ENCODE data around the gene CALML5.

CALML5 gene

DNA sequence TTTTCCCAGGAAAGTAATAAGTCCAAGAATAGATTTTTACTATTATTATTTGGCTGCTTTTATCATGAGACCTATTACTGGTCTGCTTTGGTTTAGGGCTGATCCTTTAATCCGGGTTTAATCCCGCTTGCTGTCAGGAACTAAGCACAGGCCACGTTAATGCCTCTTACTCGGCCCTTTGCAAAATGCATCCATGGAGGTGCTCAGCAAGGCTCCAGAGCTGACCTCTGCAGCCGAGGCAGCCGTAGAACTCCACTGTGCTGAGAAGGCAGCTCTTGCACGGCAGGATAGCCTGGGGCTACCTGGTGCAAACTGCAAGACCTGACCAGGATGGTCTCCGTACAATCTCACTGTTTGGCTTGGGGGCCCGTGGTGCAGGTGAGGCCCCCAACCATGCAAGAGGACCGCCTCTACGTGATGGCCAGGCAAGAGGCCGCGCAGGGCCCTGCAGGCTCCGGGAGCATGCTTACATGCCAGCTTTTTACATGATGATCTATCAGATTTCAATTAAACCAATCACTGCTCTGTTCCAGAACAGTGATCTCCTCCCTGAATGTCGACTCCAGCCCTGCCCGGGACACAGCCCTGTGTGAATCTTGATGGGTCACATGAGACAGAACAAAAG, 15.0 kb upstream of the CALML5 start:
- DNase-seq = no peak

DNA sequence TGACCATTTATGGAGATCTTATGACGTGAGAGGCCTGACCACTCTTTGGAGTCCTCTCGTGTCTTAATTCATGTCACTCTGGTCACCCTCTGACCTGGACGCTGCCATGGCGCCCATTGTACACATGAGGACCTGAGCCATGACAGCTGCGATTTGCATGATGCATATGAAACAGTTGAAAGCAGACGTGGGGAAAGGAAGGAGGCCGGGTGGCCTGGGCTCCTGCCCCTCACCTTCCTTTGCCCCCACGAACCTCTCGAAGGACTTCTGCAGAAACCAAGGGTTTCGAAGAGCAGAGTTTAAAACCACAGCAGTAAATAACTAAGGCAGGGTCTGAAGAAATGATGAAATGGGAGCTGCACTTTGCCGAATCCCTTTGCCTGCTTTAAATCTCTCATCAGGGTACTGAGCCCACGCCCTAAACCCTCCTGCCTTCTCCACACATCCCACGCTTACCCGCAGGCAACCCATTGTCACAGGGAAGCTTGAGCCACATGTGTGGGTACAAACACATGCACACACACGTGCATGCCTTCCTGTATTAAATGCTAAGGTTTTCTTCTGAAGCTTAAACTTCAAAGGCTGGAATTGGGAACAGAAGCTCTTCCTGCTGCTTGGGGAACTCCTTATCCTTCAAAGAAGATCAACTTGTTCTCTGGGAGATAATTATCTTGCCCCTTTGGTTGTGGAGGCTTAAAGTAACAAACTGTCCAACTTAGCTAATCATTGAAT, 13.7 kb upstream of the CALML5 start:
- no peak for DNase-seq

DNA sequence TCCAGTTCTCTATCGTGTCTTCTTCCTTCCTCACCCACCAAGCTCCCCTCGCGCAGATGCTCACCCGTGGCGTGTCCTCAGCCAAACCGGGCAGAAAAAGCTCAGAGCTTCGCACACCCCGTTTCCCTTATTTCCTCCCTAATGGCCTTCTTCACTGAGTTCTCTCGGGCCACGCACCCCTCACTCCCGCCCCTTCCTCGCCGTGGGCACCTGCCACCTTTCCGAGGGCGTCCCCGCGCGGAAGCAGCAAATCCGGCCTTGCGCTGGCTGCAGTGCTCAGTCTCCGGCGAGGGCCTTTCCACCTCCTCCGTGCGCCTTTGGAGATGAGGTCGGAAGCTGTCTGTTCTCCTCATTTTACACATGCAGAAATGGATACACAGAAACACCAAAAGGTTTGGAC, 13.0 kb upstream of the CALML5 start:
- DNase-seq = no peak

DNA sequence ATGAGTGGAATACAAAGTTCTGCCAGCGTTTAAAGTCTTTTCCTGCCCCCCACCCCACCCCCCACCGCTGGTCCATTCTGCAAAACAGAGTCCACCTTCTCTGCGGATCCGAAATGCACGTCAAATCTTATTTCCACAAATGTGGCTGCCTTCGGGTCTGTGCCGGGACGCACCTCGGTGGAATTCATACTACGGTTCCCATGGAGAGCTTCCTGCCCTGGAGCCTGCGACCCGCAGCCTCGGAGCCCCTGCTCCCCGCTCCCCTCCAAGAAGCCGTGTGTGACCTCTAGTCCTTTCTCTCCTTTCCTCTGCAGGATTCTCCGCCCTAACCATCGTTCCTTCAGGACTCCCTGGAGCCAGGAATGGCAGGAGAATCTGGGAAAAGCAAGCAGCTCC, 12.5 kb upstream of the CALML5 start:
- no peak for DNase-seq

DNA sequence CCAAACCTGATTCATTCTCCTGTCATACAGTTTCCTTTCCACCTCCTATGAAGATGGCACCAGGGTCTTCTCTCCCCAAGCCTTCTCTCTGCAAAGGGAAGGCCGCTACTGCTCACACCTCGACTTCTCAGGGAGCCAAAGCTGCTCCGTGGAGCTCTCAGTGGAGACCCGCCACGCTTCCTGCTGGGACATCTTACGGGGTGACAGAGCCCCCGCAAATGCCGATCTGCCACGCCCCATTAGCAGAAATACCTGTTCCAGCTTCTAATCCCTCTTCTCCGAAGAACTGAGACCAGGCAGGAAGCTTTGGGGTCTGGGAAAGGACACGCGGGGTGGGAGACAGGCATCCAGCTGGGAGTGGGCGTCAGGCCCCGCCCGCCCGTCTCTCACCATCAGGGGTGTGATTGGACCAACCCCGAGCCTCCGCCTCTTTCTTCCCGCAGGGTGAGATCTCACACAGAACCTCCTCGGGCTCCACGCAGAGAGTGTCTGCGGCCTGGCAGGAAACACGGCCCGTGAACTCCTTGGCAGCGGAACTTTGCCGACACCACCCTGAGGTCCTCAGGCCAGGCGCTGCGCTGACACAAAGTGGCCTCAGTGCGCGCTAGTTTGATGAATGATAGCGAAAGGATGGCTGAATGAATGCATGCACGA, 12.0 kb upstream of the CALML5 start:
- DNase-seq = no peak

DNA sequence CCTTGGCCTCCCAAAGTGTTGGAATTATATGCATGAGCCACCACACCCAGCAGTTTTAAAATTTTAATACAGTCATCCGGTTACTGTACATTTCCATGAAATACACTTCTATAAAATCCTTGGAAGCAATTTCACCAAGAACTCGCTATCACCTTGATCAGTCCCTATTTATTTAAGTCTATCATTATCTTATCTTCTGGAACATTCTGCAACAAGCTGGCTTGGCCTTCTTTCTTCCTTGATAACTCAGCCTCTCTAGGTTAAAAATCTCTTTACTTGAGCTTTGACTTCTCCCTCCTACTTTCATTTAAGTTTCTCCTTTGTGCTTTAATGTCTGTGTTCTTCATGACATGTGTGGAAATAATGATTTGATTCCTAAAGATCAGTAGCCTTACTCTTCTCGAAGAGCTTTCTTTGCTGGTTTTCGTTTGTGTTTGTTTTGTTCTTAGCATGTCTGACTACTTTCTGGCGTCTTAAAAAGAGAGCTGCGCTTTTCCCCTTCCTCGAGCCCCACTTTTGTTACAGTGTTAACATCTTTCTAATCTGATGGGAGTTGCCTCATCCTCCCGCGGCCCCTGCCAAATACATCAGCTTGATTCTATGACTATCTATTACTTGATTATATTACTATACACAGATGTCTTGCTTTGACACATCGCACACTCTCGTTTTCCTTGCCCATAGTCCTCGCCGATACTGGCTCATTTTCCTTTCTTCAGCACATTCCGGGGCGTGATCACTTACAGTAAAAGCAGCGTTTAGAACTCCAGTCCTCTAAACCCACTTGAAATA, 11.1 kb upstream of the CALML5 start:
- no peak for DNase-seq

DNA sequence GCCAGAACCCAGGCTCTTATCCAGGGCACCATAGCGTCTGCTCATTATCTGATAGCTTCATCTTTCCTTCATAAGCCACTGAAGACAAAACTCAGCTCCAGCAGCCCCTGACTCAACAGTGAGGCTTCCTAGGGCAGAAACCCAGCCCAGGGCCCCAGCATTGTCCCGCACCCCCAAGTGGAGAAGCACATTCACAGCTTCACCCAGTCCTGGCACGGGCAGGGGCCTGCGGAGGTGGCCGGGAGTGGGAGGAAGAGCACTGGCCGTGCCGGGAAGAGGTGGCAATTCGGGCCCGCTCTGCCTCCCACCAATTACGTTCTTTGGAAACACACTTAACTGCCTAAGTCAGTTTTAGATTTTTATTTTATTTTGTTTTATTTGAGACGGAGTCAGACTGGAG, 10.3 kb upstream of the CALML5 start:
- DNase-seq = no peak

DNA sequence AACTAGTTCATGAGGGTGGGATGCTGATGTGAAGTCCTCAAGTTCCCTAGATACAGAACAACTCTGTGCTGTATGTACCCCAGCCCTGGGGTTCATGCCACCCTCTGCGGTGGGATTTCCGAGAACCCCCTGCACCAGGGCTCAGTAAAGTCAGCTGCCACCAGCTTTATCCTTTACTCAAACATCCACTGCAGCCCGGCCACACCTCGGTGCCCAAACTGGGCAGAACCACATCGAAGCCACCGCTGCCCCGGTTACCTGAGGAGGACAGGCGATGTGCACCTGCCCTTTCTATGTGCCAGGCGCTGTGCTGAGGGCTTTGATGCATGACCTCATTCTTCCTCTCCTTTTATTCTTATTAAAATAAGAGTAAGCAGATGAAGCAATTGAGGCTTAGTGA, 9.9 kb upstream of the CALML5 start:
- no peak for DNase-seq

DNA sequence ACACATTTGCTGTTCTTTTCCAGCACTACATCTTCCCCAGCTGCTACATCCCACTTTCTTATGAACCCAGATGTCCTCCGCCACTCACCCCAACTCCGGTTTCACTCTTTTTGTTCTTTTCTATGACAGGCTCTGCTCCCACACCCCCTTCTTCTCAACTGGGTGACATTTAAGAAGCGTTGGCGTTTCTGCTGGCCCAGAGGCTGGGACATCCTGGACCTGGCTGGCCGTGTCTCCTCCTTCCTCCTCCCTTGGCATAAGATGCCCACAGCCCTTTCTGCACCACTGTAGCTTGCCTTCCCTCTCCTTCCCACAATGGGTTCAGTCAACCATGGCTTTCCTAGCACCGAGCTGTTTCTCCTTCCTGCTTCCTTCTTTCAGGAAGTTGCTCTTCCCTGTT, 9.4 kb upstream of the CALML5 start:
- no peak for DNase-seq

DNA sequence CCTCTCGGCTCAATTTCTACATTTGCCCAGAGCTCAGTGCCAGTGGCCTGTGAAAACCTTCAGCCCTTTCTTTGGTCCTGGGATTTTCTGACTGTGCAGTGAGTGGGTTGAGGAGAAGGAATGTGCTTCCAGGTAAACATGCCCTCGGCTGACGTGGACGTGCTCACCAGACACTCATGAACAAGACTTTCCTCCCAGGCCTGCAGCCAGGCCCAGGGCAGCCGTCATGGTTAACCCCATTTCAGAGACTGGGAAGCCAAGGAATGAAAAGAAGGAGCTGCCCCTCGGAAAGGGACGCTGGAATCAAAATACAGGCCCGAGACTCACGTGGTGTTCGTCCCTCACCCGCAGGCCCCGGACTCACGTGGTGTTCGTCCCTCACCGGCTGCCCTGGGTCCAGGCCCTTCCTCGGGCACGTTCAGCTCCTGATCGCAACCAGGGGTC, 8.8 kb upstream of the CALML5 start:
- no peak for DNase-seq

DNA sequence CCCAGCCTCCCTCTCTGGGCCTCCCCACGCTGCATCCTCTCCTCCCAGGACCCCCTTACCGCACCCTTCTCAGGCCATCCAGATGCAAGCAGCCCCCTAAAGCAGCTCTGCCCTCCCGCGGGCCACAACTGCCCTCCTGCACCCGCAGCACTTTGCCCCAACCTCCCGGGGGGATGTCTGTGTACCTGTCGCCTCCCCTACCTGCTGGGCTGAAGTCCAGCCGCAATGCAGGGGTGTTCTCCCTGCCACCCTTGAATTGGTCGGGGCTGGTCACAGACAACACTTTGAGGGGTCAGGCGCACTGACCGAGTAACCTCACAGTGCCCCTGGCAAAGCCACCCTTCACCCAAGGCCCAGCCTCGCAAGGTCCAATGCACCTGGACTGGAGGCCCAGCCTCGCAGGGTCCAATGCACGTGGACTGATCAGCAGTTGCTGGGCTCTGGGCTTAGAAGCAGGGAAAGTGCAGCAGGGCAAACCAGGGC, 8.3 kb upstream of the CALML5 start:
- no peak for DNase-seq

DNA sequence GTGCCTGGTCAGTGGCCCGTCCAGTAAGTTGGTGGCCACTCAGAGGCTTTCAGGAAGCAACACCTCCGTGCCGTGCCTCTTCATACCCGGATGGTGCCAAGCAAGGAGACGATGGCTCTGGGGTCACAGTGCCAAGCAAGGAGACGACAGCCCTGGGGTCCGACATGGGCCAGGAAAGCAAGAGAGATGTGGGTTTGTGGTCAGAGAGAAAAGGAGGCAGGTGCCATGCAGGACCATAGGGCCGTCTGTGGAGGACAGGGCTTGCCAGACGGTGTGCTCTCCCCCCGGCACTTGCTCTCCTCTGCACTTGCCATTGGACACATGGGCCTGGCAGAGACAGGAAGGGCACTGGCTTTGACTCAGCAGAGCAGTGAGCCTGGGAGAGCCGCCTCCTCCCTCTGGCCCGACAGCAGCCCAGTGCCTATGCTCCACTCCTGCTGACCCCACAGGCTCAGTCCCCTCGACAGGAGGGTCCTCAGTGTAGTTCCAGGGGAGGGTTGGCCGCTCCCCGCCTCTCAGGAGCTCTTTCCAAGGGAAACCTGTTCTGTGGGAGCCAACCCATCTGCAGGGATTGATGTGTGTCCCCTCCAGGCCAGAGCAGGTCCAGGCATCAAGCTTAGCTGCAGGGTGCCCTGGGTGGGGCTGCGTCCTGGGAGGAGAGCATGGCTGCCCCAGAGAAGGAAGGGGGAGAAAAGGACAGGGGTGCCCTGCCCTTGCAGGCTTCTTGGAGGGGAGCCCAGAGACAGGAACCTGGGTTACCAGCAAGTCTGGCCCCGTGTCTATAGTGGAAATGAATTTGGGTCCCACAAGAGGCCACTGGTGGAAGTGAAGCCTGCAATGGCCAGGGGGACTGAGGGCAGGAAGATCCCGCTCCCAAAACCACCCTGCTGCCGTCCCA, 7.6 kb upstream of the CALML5 start:
- DNase-seq = no peak

DNA sequence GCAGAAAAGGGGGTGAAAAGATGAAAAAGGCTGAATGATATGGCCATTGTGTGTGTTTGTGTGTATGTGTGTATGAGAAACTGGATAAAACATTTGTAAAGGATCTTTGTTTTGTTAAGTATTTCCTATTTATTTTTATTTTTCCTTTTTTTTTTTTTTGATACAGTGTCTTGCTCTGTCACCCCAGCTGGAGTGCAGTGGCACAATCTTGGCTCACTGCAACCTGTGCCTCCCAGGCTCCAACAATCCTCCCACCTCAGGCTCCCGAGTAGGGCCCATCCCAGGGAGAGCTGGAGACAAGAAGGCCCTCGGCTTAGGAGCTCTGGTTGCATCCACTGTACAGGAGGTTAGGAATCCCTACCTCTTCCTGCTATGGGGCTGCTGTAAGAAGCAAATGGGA, 6.9 kb upstream of the CALML5 start:
- no peak for DNase-seq

DNA sequence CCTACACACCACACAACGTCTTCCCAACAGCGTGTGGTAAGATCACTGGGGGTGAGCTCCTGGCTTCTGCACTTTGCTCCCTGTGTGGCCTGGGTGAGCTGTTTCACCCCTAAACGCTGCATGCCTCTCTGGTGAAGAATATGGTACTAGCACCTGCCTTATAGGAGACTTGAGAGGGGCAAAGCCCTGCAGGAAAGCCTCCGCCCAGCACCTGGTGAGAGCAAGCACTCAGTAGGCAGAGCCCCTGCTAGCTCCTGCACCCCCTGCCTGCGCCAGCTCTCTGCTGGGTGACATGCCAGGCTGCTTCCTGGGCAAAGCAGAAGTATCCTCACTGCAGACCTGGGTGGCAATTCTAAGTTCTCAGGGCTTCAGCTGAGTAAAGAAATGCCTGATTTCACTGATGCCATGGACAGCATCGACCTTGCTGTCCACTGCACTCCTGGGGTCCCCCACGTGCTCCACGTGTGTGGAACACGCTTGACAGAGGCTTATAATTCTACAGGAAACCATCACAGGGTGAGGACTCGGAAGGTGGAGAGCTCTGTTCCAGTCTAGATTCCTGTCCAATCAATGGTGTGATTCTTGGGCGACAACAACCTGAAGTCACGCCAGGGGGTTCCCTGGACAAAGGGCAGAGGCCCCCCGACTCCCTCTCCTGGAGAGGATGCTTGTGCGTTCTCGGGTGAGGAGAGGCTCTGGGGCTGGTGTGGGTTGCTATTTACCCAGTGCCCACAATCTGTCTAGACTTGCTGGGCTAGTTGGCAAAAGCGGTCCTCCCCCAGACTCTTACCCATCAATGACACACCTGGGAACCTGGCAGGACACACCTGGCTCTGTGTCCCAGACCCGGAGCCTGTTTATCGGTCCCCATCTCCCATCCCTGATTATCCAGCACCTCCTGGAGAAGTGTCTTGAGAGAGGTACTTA, 5.0 kb upstream of the CALML5 start:
- no peak for DNase-seq

DNA sequence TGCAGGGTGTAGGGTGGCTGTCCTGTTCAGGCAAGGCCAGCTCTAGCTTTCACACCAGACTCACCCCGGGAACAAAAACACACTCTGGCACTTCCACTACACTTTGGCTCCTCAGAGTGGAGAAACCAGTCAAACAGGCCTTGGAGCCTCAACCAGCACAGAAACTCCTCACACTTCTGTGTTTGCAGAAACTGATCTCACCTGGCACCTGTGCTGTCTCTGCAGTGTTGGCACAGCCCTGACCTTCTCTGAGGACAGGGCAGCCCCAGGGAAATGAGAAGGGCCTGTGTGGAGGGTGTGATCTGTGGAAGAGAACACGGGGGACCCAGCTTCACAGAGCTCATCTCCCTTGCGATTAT, 4.1 kb upstream of the CALML5 start:
- no peak for DNase-seq

DNA sequence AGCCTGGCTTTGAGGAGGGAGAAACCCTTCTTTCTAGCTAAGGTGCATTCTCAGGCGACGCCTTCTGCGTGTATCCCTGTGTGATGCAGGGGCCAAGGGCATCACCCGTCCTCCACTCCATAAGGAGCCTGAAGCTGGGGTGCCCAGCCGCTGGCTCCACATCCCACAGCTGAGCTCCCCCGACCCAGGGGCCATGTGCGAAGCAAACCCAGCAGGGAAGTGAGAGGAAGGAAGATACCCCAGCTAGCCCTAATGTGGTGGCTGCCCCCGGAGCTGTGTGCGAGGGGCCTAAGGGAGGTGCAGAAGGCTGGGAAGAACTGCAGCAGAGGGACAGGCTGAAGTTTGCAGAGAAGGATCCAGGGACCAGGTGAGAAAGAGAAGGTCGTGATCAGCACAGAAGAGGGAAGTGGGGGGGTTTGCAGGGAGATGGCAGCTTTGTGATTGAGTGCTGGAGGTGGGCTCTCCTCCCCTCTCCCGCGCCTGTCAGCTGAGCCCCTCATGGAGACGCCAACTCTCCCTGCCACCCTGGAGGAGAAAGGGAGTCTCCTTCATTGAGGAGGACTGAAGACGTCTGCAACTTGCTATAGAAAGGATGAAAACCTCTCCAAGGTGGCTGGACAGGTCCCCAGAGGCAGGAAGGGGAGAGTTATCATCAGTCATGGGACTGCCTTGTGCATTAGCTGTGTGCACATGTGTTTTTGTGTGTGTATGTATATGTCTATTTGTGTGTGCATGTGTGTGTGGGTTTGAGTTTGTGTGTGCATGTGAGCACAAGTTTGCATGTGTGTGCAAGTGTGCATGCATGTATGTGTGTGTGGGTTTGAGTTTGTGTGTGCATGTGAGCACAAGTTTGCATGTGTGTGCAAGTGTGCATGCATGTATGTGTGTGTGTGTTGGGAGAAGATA, 3.5 kb upstream of the CALML5 start:
- no peak for DNase-seq

DNA sequence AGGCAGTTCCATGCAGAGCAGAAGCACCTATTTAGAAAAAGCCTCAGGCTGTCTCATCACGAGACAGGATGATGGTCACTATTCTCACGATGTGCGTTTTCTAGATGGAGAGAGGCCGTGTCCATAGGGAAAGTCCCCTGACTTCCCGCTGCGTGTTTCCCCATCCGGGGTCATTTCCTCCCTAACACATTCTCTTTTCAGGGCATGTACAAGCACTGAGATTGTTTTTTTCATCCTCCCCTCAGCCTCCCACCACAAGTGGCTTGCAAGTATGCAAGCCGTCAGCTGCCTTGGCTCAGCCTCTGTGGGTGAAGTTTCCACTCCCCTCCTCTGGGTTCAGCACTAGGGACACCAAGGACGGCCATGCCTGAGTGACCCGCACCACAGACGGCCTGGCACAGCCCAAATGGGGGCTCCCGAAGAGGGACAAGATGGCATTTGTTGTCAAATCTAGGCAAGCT, 2.7 kb upstream of the CALML5 start:
- DNase-seq = no peak

DNA sequence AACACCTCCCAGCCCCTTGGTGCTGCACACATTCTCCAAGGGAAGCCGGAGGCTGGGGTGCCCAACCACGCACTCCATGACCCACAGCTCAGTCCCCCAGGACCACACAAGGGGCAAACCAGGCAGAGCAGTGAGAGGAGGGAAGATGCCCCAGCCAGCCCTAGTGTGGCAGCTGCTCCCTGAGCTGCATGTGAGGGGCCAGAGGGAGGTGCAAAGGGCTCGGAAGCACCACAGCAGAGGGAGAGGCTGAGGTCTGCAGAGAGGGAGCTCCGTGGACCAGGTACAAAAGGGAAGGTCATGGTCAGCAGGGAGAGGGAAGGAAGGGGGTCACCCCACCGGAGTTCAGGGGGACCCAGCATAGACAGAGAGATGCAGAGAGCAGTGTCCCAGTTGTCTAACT, 1.5 kb upstream of the CALML5 start:
- DNase-seq = no peak

DNA sequence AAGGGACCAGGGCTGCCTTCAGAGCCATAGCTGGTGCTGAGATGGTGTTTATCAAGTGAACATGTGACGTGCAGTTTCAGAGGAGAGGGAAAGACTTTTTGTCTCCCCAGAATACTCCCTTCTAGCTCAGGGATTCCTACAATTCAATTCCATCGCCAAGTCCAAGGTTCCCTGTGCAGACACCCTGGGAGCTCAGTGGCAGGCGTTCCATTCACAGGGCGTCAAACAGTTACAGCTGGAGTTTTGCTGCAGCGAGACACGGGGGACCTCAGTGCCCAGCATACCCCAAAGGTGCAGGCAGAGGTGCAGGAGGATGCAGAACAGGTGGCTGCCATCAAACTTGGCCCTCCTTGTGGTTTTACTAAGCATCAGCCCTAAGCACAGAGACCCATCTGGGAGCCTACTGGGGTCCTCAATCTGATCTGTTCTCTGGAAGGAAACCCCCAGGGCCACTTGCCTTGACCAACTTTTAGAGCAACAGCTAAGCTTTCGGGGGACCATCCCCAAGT, 846 bp upstream of the CALML5 start:
- DNase-seq = no peak

Data from SHP77 treated with DMSO at 0.1 percent for 48 hours (cell line).